Ectodermal cell (in vitro differentiated cells): ENCODE results near the gene NUF2.
"Not testable (repeated sequence)": the region's sequence is repeated elsewhere in the genome, so short reads cannot be mapped to it uniquely, and the experiment has no call there.

Source experiments
- H3K27ac ChIP-seq: 2 replicates; pipeline ENCODE4 v1.7.0; 2013; ENCODE audit warnings: mild to moderate bottlenecking, low read depth, low read length; ENCODE audit not compliant: insufficient read depth, poor library complexity, severe bottlenecking
- H3K27me3 ChIP-seq: 2 replicates; pipeline ENCODE4 v1.7.0; 2013; ENCODE audit warnings: mild to moderate bottlenecking, low read length; ENCODE audit not compliant: insufficient read depth, control insufficient read depth, poor library complexity, severe bottlenecking
- H3K36me3 ChIP-seq: one replicate; pipeline ENCODE4 v1.7.0; 2013; ENCODE audit warnings: low read length; ENCODE audit not compliant: control insufficient read depth, insufficient read depth
- H3K4me1 ChIP-seq: one replicate; pipeline ENCODE4 v1.7.0; 2013; ENCODE audit warnings: low read length; ENCODE audit not compliant: control insufficient read depth, insufficient read depth
- H3K4me3 ChIP-seq: 2 replicates; pipeline ENCODE4 v1.7.0; 2013; ENCODE audit warnings: low read depth, low read length, control low read depth; ENCODE audit not compliant: insufficient read depth
- H3K9me3 ChIP-seq: 2 replicates; pipeline ENCODE4 v1.7.0; 2013; ENCODE audit warnings: mild to moderate bottlenecking, low read length, moderate library complexity; ENCODE audit not compliant: control insufficient read depth
- WGBS, 2 experiments: methylation state at CpG; one replicate each; pipeline ENCODE4 v1.1.7; 2013; ENCODE audit warnings: missing lambda C conversion rate in 2 of 2; 5-methylcytosine and 5-hydroxymethylcytosine counted together

The NUF2 gene

DNA sequence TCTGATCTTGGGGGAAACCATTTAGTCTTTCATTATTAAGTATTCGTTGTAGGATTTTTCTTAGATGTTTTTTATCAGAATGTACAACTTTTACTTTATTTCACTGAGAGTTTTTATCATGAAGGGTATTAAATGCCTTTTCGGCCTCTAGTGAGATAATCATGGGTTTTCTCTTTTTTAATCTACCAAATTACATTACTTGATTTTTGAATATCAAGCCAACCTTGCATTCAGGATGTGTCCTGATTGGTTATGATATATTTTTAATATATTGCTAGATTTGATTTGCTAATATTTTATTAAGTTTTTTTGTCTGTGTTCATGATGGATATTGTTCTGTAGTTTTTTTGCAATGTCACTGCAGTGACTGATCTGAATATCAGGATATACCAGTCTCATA lies 9.4 kb downstream of the NUF2 start:
- no peak overlapping the region for H3K27ac ChIP-seq
- no peaks in the 10 kb centered on the region for H3K4me1 ChIP-seq
- H3K36me3 ChIP-seq, result peaks cover 16% of the 10 kb centered on the region
- H3K9me3 ChIP-seq, result no peaks in the 10 kb centered on the region
- H3K27me3 ChIP-seq, result no peaks in the 10 kb centered on the region
- H3K4me3 ChIP-seq, result no peak overlapping the region
- WGBS, 2 experiments, result no CpG with 5 or more reads among the region's 2 CpGs

DNA sequence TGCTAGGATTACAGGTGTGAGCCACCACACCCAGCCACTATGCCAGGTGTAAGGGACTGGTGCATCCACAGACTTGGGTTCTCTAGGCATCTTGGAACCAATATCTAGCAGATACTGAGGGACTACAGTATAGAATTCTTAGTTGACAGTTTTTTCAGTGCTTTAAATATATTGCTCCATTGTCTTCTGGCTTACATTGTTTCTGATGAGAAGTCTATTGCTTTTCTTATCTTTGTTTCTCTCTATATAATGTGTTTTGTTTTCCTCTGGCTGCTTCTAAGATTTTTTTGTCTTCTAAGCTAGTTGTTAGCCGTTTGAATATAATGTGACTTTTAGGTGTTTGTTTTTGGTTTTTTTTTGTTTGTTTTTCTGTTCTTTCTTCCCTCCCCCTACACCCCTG lies 13.5 kb downstream of the NUF2 start:
- H3K36me3 ChIP-seq, result peaks cover 26% of the 10 kb centered on the region

DNA sequence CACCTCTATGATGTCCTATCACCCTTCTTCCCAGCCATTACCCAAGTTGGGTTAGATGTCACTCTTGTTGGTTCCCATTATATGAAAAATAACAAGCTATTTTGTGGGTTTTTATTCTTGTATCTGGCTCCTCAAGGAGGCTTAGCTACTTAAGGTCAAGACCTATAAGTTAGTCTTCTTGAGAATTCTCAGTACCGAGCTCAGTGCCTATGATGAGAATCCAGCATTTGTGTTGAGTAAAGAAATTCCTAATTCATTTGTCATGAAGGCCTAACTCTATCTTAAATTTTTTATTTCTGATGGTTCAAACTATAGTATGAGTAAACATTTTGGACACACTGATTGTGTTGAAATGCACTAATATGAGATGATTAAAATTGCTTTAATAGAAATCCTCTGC lies 15.9 kb downstream of the NUF2 start:
- H3K4me1 ChIP-seq, result no peaks in the 10 kb centered on the region
- no peaks in the 10 kb centered on the region for H3K27me3 ChIP-seq
- H3K4me3 ChIP-seq, result no peak overlapping the region
- 94 to 100% methylated on average over 1 of the region's 1 CpG for WGBS, 2 experiments
- H3K9me3 ChIP-seq, result no peaks in the 10 kb centered on the region
- peaks cover 29% of the 10 kb centered on the region for H3K36me3 ChIP-seq
- H3K27ac ChIP-seq, result no peak overlapping the region

More for the DNA sequence above, 13.5 kb downstream of the NUF2 start:
- Histone ChIP-seq H3K9me3 (no peaks in the 10 kb centered on the region), H3K27ac (no peak overlapping the region), H3K4me3 (no peak overlapping the region), H3K27me3 (no peaks in the 10 kb centered on the region), H3K4me1 (no peaks in the 10 kb centered on the region)
- WGBS, 2 experiments, result no CpG with 5 or more reads among the region's 1 CpG

DNA sequence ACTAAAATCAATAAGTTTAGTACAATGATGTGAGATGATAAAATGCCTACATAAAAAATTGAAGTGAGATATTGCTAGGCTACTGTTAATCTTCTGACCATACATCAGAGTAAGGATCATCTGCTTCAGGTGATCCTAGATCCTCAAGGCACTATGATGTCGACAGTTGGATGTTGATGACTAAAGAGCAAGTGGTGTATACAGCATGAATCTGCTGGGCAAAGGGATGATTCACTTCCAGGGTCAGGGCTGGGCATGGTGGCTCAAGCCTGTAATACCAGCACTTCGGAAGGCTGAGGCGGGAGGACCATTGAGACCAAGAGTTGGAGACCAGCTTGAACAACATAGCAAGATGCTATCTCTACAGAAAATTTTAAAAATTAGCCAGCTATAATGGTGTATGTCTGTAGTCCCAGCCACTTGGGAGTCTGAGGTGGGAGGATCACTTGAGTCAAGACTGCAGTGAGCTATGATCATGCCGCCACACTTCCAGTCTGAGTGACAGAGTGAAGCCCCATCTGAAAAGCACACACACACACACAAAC lies 24.6 kb downstream of the NUF2 start:
- Histone ChIP-seq H3K36me3 (peaks cover 12% of the 10 kb centered on the region), H3K27me3 (no peaks in the 10 kb centered on the region), H3K27ac (no peak overlapping the region), H3K4me1 (no peaks in the 10 kb centered on the region), H3K9me3 (no peaks in the 10 kb centered on the region), H3K4me3 (no peak overlapping the region)
- WGBS, 2 experiments, result 94 to 95% methylated on average over 3 to 4 of the region's 4 CpGs

DNA sequence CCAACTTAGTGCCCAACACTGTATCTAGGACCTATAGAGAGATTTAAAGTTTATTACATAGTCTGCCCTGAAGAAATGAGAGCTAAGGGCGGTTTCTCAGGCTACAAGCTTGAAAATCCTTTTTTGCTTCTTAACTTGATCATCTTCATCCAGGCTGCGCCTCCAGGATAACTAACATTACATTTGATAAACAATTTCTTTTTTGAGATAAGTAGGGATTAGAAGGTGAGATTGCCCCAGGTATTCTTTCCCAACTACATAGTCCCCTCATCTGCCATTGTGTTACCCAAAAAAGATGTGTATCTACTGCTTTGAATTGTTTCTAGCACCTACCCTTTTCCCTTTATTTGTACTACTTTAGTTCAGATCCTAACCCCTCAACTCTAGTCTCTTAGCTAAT lies 25.4 kb downstream of the NUF2 start:
- no peaks in the 10 kb centered on the region for H3K27me3 ChIP-seq
- 92 to 100% methylated on average over 1 of the region's 2 CpGs for WGBS, 2 experiments
- no peaks in the 10 kb centered on the region for H3K4me1 ChIP-seq
- no peak overlapping the region for H3K27ac ChIP-seq
- peaks cover 12% of the 10 kb centered on the region for H3K36me3 ChIP-seq
- no peaks in the 10 kb centered on the region for H3K9me3 ChIP-seq
- no peak overlapping the region for H3K4me3 ChIP-seq

DNA sequence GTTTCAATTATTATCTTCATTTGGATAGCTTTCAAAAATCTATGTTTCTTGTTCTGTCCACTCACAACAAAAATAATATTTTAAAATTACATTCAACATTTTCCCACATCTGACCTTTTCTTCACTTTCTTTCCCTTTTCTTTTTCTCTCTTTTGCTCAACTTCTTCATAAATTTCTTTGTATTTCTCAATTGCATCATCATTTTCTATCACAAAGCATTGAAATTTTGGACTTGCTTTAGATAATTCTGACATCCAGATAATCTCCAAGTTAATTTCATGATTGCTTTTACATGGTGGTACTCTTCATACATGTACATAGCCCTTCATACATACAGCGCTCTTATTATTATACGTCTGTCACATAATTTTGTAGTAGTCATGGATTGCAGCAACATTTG lies 30.2 kb downstream of the NUF2 start:
- WGBS, 2 experiments, result 94 to 100% methylated on average over 2 of the region's 2 CpGs
- Histone ChIP-seq H3K4me3 (no peak overlapping the region), H3K9me3 (no peaks in the 10 kb centered on the region), H3K36me3 (peaks cover 10% of the 10 kb centered on the region), H3K27me3 (no peaks in the 10 kb centered on the region), H3K4me1 (no peaks in the 10 kb centered on the region), H3K27ac (no peak overlapping the region)

DNA sequence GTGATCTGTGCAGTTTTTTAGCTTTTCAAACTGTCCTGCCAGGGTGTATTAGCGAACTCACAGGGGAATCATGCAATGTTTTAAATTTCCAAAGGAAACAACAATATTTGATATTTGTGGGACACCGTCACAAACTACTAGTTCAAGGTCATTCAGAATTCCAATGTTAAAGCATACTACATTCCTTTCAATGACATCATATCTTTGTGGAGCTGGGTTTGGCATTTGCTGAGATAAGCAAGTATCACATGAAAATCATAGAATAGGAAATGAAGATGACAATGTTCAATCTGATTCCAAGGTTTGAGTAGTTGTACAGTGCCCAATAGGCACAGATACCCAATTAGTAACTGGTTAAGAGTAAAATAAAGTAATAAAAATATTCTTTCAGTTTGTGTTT lies 35.6 kb downstream of the NUF2 start:
- Histone ChIP-seq H3K4me3 (no peak overlapping the region), H3K9me3 (no peaks in the 10 kb centered on the region), H3K27me3 (no peaks in the 10 kb centered on the region), H3K4me1 (no peaks in the 10 kb centered on the region), H3K27ac (no peak overlapping the region), H3K36me3 (peaks cover 7% of the 10 kb centered on the region)
- 98 to 100% methylated on average over 2 of the region's 2 CpGs for WGBS, 2 experiments

DNA sequence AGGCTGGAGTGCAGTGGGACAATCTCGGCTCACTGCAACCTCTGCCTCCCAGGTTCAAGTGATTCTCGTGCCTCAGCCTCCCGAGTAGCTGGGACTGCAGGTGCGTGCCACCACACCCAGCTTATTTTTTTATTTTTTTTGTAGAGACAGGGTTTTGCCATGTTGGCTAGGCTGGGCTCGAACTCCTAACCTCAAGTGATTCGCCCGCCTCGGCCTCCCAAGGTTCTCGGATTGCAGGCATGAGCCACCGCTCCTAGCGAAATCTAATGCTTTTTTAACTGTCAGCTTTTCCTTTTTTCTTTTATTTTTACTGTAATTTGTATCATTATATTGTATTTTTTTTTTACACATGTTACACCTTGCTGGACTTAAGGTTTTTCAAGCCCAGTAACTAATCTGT lies 36.4 kb downstream of the NUF2 start:
- 96 to 97% methylated on average over 11 of the region's 11 CpGs for WGBS, 2 experiments

DNA sequence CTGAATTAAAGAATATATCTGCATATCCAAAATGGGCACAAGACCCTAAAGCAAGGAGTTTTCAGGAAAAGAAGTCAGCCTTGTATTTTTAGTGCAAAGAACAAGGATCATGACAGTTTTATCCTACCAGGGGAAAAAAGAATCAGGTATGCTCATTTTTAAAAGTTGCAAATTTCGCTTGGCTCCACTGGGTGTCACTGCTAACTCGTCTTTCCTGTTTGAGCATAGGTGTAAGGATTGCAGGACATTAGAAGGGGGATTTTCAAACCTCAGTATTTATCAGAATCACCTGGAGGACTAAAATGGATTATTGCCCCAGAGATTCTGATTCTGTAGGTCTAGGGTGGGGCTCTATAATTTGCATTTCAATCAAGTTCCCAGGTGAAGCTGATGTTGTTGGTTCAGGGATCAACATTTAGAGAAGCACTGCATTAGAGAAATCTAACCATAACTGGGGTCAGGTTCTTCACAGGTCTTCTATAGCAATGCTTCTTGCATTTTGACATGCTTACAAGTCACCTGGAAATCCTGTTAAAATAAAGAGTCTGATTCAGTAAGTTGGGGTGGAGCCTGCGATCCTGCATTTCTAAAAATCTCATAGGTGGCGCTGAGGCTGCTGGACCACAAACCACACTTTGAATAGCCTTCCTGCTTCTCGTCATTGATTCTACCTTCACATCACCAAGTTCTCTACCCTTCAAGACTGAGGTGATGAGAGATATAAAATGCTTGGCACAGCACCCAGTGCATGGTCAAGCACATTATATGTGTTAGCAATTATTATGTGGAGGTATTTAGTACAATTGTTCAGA lies 39.6 kb downstream of the NUF2 start:
- H3K27ac ChIP-seq, result no peak overlapping the region
- no peaks in the 10 kb centered on the region for H3K9me3 ChIP-seq
- no peaks in the 10 kb centered on the region for H3K27me3 ChIP-seq
- H3K36me3 ChIP-seq, result no peaks in the 10 kb centered on the region
- H3K4me3 ChIP-seq, result no peak overlapping the region
- no peaks in the 10 kb centered on the region for H3K4me1 ChIP-seq
- WGBS, 2 experiments, result 49 to 51% methylated on average over 5 of the region's 5 CpGs

More for the DNA sequence above, 36.4 kb downstream of the NUF2 start:
- H3K4me3 ChIP-seq, H3K27ac ChIP-seq, H3K36me3 ChIP-seq, H3K9me3 ChIP-seq, H3K4me1 ChIP-seq, H3K27me3 ChIP-seq: not testable (repeated sequence)

DNA sequence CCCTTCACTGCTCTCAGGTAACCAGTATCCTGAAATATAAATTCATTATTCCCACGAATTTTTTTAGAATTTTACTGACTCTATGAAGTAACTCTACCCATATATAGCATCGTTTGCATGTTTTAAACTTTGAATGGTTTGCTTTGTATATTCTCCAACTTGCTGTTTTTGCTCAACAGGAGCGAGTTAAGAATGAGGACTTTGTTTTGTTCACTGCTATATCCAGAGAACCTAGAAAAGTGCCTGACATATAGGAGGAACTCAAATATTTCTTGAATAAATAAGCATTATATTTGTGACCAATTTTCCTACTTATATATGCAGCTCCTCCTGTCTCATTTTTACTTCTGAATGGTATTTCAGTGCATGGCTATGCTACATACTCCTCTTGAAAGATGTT lies 43.4 kb downstream of the NUF2 start:
- Histone ChIP-seq H3K36me3 (no peaks in the 10 kb centered on the region), H3K9me3 (no peaks in the 10 kb centered on the region), H3K4me3 (no peak overlapping the region), H3K27ac (no peak overlapping the region), H3K4me1 (no peaks in the 10 kb centered on the region), H3K27me3 (no peaks in the 10 kb centered on the region)
- WGBS, 2 experiments, result 67% methylated on average over 1 to 3 of the region's 3 CpGs
